Measurements from ENCODE around the gene NPTX1.

GRCh38 chr17:80473701-80474100 lies 2.7 kb downstream of the NPTX1 start:
- TF ChIP-seq ZNF274 (IDR thresholded peaks at IDR 0.05; ENCODE audit: low read depth, low read length) (no peak), YY1 (IDR thresholded peaks at IDR 0.05; ENCODE audit: insufficient read depth, insufficient read length) (no peak)

Measured in NT2/D1 (cell line).